ENCODE data around the gene GSDME.
A peak's percentile ranks its signal among the peaks of the same experiment; 100 is the strongest.

Gene GSDME

DNA sequence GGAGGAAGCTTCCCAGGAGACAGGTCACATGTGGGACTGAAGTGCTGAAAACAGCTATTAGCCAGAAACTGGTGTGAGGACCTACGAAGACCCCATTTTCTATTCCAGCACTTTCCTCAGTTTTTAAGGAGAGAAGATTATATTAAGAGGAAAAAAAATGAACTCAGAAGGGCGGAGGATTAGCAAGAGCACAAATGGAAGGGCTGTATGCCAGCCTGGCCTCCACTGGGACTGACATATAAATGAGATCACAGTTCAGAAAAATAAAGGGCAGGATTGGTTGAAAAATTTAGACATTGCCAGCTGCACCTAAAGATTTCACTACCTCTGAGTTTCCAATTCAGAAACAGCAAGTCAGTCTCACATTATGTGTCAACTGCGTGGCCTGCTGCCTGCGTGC is 53.0 kb downstream of the GSDME start:
- no peak for DNase-seq (ENCODE audit: low spot score)

- no peak for DNase-seq (ENCODE audit: low spot score)
These were observed 54.0 kb downstream of the GSDME start for GRCh38 chr7:24703296-24703695.

DNA sequence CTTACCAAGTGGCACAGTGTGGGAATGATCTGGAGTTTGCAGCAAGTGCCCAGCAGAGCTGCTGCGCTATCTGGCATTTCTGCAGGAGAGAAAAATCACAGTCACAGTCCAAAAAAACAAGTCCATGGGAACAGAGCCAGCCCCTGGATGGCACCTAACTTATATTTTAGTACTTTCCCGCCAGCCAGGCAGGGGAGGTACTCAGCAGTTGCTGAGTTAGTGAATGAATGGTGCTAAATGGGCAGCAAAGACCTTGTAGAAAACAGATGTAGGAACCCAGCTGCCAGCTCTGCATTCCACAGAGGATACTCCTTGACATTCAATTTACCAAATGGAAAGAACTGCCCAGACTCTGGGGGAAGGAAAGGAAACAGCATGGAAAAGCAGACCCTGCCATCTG is 54.5 kb downstream of the GSDME start:
- no peak for DNase-seq (ENCODE audit: low spot score)

DNA sequence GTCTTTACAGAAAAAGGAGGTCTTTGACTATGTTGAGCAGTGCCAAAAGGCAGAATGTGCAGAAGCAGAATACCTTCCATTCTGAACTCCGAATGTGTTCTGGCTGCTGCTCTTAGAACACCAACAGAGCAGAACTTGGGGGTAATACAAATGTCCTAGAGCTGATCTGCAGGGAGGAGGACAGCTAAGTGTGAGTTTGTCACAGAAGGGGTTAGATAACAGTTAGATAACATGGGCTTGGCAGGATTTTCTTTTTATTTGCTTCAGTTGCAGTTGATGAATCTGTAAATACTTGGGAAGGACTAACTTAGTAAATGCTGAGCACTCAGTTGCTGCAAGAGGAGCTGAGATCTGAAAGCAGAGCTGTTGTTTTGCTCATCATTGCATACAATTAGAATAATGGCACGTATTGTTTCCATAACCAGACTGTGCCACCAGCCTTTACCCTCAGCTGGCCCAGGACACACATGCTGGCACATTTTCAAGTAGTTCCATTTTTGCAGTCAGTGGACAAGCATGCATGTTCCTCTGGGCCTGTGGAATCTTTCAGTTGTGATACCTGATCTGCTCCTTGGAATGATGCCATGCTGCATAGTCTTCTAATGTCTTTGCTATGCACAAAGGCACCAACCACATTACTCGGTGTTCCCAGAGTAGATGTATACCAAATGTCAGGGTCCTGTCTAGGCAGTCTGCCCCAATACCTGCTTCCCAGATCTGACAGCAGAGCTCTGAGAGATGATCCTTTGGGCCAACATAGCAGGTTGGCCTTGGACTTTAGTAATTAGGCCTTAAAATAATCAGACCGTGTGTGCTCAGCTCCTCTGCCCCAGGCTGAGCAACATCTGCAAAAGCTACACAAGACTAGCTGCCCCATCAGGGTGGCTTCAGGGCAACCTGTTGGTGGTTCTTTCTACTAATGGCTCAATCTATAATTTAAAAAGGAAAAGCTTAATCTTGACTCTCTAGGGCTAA is 55.7 kb downstream of the GSDME start:
- DNase-seq (ENCODE audit: low spot score) = no peak

DNA sequence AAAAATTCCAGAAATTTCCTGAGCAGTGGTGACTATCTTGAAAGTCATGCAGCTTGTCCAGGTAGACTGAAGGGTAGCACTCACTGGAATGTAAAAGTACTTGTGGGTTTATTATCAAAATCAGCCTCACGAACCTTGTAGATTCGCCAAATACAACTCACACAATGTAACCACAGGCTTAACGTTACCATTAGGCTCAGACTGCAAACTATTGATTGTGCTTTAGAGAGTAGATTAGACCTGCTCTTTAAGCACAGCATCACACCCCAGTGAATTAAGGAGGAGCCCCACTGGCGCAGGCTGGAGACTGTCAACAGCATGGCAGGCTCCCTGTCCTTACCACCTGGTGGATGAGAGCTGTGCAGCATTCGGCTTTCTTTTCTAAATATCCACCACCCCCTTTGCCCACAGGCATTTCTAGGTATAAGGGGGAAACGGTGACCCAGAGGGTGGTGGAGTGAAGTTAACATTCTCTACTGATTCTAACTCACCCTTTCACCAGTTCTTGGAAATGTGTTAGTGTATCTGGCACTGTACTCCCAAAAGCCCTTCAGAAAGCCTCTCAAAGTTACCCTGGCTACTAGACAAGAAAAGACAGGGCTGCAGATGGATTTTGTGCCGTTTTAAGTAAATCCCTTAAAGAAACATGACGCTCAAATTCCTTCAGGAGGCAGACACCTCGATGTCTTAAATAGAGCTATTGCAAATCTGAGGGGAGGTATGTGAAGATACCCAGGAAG is 56.6 kb downstream of the GSDME start:
- no peak for DNase-seq (ENCODE audit: low spot score)

DNA sequence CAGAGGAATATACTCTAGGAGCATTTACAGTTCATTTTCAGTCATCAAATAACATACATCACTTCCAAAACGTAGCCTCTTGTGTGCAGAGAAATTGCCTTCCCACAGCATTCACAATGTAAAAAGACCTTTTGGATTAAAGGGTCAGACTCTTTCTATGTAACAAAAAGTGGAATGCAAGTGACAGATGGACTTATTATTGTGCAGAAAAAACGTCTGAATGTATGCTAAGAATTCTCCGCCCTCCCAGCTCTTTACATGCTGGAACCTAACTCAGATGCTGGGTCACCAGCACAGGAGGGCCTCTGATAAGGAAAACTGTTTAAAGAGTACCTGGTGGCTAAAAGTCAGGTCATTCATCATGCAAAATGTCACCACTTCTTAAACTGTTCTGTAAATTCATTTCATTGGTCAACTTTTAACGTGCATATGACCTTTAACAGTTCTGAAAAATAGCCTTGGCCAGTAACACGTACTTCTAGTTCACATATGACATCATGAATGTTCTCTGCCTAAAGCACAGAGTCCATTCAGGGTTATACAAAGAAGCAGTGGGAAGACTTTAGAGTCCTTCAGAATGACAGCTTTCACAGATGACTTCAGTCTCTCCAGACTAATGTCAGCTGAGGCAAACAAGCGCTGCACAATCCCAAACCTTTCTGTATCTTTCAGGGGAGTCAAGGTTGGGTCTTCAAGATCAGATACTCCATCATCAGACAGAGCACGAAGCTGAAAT is 58.6 kb downstream of the GSDME start:
- DNase-seq (ENCODE audit: low spot score) = no peak

GRCh38 chr7:24697416-24697815 is 59.8 kb downstream of the GSDME start:
- no peak for DNase-seq (ENCODE audit: low spot score)

DNA sequence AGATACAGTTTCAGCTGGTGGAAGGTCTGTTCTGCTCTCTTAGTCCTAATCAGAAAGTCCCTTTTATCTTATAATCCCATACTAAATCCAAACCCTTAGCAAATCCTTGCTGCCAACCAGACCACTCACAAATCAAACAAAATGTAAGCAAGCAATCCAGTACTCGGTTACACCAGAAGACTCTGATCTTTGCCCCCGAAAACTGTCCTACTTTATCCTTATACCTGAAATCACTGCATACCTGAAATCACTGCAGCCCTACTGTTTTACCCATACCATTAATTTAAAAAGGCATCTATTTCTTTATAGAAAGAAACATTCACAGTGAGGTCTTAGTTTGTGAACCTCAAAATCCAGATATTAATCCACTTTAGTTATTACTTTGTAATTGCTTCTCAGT is 64.7 kb downstream of the GSDME start:
- DNase-seq (ENCODE audit: low spot score) = no peak

DNA sequence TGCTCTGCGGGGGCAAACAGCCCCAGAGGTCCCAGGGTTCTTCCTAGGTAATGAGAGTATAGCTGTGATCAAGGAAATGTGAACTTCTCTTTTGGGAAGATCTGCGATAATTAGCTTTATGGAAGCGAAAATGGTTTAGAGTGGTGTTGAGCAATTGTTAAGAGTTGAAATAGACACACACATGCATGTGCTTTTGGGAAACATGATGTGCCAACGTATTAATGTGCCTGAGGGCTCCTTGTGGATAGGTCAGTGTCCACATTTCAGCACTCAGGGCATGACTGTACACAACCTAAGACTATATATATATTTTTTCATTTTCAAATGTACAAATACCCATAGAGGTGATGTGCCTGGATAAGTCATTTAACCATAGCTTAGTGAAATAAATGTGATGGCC is 67.0 kb downstream of the GSDME start:
- DNase-seq (ENCODE audit: low spot score) = no peak

- no peak for DNase-seq (ENCODE audit: low spot score)
These were observed 71.6 kb downstream of the GSDME start for GRCh38 chr7:24685708-24686107.

DNA sequence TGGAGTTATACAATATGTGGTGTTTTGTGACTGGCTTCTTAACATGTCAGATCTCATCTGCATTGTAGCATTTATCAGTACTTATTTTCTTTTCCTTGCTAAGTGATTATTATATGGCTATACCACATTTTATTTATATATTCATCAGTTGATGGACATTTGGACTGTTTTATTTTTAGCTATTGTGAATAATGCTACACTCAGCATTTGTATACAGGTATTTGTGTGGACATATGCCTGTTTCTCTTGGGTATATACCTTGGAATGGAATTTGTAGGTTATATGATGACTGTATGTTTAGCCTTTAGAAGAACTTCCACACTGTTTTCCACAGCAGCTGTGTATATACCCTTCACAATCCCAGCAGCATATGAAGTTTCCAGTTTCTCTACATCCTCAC is 86.5 kb downstream of the GSDME start:
- no peak for DNase-seq (ENCODE audit: low spot score)

GRCh38 chr7:24669971-24670591 is 87.2 kb downstream of the GSDME start:
- no peak for DNase-seq (ENCODE audit: low spot score)

- DNase-seq (ENCODE audit: low spot score) = no peak
These were observed 88.2 kb downstream of the GSDME start for GRCh38 chr7:24668927-24669635.

- peak; percentile 85 for DNase-seq (ENCODE audit: low spot score)
These were observed 91.5 kb downstream of the GSDME start for GRCh38 chr7:24665564-24666294.

DNA sequence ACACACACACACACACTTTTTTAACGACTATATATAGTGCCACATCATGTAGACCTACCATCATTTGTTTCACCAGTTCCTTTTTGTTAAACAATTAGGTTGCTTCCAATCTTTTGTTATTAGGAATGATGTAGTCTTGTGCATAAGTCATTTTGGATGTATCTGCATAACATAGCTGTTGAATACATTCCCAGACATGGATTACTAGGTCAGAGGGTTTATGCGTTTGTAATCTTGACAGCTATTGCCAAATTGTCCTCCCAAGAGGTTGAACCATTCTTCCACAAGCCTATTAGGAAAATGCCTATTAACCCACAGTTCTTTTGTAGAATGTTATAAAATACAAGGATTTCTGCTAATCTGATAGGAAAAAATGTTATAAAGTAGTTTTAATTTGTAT is 96.7 kb downstream of the GSDME start:
- no peak for DNase-seq (ENCODE audit: low spot score)

DNA sequence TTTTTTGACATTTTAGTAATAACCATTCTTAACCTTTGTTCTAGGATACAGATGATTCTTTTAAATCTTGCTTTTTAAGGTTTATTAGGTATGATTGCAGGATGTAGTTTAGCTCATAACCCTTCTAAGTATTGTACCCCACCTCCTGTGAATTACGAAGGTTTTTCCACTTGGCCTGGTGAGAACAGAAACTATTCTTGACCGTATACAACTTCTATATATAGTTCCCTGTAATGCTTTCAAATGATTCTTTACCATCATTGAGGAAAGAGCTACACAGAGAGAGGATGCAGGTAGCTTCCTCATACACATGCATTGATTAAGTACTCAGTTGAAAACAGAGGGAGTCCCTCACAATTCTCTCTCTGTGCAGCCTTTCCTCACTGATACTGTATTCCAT is 97.8 kb downstream of the GSDME start:
- no peak for DNase-seq (ENCODE audit: low spot score)

- no peak for DNase-seq (ENCODE audit: low spot score)
These were observed 99.3 kb downstream of the GSDME start for GRCh38 chr7:24657980-24658379.

DNA sequence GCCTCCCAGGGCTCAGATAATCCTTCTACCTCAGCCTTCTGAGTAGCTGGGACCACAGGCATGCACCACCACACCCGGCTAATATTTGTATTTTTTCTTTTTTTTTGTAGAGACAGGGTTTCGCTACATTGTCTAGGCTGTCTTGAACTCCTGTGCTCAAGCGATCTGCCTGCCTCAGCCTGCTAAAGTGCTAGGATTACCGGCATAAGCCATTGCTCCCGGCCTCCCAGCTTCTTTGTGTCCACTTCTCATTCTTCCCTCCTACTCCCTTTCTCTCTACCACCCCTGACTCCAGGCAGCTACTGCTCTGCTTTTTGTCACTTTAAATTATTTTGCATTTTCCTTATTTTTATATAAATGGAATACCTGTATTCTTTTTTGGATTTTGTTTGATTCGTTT is 100.7 kb downstream of the GSDME start:
- no peak for DNase-seq (ENCODE audit: low spot score)

DNA sequence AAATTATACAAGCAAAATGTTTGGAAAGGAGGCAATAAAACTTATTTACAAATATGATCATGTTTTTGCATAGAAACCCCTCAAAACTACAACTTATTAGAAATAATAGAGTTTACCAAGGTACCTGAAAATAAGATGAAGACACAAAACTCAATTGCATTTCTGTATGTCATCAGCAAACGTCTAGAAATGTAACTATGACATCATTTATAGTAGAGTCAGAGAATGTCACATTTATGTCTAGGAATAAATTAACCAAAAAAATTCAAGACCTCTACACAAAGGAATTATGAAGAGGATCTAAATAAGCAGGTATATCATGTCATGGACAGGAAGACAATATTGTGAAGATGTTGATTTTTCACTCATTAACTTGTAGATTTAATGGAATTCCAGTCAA is 103.0 kb downstream of the GSDME start:
- DNase-seq (ENCODE audit: low spot score) = no peak

DNA sequence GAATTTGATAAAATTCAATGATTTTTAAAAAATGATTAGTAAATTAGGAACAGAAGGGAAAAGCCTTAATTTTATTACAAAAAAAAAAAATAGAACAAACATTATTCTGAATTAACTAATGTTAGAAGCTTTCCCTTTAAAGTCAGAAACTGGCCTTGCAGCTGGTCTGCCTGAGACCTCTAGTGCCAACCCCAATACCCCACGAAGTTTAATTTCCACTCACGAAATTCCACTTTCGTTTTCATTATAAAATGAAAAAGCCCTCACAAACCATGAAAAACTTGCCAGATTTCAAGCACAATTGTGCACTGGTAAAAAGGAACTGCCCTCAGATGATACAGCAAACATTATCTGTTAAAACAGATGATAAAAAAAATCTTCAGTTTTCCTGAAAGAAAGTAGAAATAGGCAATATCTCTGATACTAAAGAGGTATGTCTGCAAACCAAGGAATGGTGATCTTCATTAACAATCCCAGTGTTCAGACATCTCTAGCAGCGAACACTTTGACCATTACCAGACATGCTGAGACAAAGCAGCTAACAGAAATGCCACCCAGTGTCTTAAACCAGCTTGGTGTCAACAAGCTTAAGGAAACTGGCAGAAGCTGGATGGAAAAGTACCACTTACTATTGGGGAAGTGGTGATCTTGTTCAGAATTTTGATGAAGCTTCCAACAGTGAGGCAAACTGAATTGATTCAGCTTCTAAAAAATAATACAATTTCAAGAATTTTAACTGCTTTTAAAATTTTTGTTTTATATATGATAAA is 103.8 kb downstream of the GSDME start:
- peak; percentile 22 for DNase-seq (ENCODE audit: low spot score)
